Measurements from ENCODE around the gene CARS2.
"Not testable (repeated sequence)": the region's sequence is repeated elsewhere in the genome, so short reads cannot be mapped to it uniquely, and the experiment has no call there.

Gene CARS2

GRCh38 chr13:110713981-110714796 is 8.3 kb upstream of the CARS2 start:
- ATAC-seq (no peak), DNase-seq (peak; percentile 72 to 77)
- H3K4me1 Mint-ChIP-seq, result peaks cover 24% of the 10 kb centered on the region
- H3K9me3 Mint-ChIP-seq, result no peaks in the 10 kb centered on the region
- H3K27ac Mint-ChIP-seq, result peak overlapping the region; percentile 85 to 99
- peak overlapping the region; percentile 98 to 99 for H3K4me3 Mint-ChIP-seq
- no peaks in the 10 kb centered on the region for H3K27me3 Mint-ChIP-seq

DNA sequence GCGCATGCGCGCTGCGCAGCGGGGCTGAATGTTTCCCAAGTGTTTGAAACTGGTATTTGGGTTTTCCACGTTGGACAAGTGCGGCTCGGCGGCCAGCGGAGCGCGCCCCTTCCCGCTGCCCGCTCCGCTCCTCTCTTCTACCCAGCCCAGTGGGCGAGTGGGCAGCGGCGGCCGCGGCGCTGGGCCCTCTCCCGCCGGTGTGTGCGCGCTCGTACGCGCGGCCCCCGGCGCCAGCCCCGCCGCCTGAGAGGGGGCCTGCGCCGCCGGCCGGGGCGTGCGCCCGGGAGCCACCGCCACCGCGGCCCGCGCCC is 7.7 kb upstream of the CARS2 start, which contains the start of gene ING1:
ING1 (plus strand) TSS at position 59 of the 311 bp plus-strand sequence. CDS start 450 bp downstream, outside the sequence.
- H3K27ac Mint-ChIP-seq, result peak within 1 kb of the TSS; percentile 98 to 99
- H3K9me3 Mint-ChIP-seq, result no peaks in the 10 kb centered on the region
- H3K4me3 Mint-ChIP-seq, result peak within 1 kb of the TSS; percentile 98 to 99
- ATAC-seq, result no peak
- no peaks in the 10 kb centered on the region for H3K27me3 Mint-ChIP-seq
- peaks cover 23% of the 10 kb centered on the region for H3K4me1 Mint-ChIP-seq
- no peak for DNase-seq

DNA sequence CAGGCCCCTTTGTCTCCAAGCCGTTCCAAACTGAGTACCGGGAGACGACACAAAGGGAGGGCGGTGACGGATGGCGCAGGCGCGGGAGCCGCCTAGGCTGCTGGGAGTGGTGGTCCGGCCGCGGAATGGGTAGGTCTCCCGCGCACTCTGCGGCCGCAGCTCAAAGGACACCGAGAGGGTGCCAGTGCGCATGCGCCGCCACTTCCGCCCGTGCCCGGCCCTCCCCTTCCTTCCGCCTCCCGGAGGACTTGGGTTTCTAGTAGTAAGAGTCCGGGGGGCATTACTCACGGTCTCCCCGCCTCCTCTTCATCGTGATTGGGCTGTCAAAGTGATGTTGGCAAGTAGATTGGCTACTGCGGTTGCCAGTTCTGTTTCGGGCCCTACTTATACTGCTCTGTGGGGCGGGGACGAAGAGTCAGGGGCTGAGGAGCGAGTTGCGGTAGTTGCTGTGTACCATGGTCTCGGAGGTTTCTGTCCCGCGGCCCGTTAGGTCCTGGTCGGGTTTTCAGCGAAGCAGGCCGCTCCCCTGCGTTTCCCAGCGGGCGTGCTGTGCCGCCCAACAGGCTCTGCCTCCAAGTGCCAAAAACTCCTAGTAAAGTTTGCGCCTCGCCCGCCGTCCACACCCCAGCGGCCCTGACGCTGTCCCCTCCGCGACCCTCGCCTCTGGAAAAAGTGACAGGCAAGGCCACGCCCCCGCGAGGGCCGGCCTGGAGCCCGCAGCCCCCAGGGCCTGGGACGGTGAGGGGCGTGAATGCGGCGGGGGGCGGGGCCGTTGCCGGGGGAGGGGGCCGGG is 7.1 kb upstream of the CARS2 start:
- Mint-ChIP-seq H3K9me3 (no peaks in the 10 kb centered on the region), H3K27ac (peak overlapping the region; percentile 98 to 99), H3K27me3 (no peaks in the 10 kb centered on the region), H3K4me1 (peaks cover 21% of the 10 kb centered on the region), H3K4me3 (peak overlapping the region; percentile 98 to 99)
- ATAC-seq (peak; percentile 69), DNase-seq (peak; percentile 99 to 100)

DNA sequence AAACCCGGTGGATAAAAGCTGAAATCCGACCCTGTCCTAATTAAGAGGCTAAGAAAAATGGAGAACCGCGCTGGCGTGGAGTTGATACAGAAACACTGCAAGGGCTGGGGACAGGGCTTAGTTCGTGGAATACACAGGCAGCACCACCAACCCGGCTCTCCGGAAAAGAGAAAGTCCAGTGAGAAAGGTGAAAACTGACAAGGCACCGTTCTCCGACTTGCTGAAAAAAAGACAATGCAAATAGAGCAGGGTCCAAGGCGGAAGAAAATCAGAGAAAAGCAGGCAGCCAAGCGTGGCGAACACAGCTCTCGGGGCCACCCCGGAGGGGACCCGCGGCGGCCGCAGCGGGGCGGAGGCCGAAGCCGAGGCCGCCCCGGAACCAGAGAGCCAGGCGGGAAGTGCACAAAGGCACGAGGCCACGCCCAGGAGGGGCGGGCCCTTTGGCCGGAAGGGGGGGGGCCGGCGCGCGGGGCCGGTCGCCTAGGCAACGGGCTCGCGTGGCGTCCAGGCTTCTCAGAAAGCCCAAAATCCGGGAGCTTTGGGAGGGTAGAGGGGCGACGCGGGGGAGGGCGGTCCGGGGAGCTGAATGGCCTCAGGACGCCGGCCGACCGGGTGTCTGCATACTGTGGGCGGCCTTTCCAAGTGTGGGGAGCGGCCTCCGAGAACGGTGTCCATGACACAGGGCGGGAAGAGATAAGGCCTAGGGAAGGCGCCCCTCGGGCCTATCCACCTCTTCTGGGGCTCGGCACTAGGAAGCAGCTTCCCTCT is 6.3 kb upstream of the CARS2 start:
- Mint-ChIP-seq H3K4me3 (peak overlapping the region; percentile 98 to 99), H3K4me1 (peaks cover 14% of the 10 kb centered on the region), H3K27ac (peak overlapping the region; percentile 98 to 99), H3K9me3 (no peaks in the 10 kb centered on the region), H3K27me3 (no peaks in the 10 kb centered on the region)
- peak; percentile 34 for ATAC-seq
- peak; percentile 82 to 90 for DNase-seq

- DNase-seq (no peak), ATAC-seq (no peak)
- Mint-ChIP-seq H3K27ac (no peak overlapping the region), H3K27me3 (no peaks in the 10 kb centered on the region), H3K9me3 (no peaks in the 10 kb centered on the region), H3K4me3 (peak overlapping the region; percentile 89 to 93), H3K4me1 (peaks cover 42% of the 10 kb centered on the region)
Observed at GRCh38 chr13:110706570-110707372, 855 bp upstream of the CARS2 start.

DNA sequence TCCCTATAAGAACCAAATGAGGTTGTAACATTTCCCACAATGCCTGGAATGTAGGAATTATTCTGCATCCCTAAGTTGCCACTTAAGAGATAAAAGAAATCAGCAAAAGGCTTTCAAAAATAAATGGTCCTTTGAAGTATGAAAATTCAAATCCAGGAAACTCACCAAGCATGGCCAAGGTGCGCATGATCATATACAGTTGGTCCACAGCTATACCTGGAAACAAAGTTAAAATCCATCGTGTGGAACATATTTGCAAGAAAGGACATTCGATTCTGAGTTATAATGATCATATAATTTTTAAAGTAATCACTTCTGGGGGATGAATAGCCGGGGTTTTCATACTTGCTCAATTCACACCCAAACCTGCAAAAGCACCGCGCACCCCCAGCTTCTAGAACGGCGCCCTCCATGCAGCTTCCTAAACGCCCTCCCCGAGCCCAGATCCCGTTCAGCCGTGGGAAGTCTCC is 525 bp downstream of the CARS2 start:
- Mint-ChIP-seq H3K4me1 (peaks cover 38% of the 10 kb centered on the region), H3K4me3 (peak overlapping the region; percentile 89 to 93), H3K27ac (peak overlapping the region; percentile 90 to 92), H3K27me3 (no peaks in the 10 kb centered on the region), H3K9me3 (no peaks in the 10 kb centered on the region)
- no peak for DNase-seq
- no peak for ATAC-seq

- Mint-ChIP-seq H3K27me3 (no peaks in the 10 kb centered on the region), H3K4me3 (peak overlapping the region; percentile 25 to 40), H3K27ac (peak overlapping the region; percentile 79 to 86), H3K9me3 (no peaks in the 10 kb centered on the region), H3K4me1 (peaks cover 58% of the 10 kb centered on the region)
- DNase-seq, result no peak
- no peak for ATAC-seq
Observed at GRCh38 chr13:110702591-110703526, 3.1 kb downstream of the CARS2 start.

DNA sequence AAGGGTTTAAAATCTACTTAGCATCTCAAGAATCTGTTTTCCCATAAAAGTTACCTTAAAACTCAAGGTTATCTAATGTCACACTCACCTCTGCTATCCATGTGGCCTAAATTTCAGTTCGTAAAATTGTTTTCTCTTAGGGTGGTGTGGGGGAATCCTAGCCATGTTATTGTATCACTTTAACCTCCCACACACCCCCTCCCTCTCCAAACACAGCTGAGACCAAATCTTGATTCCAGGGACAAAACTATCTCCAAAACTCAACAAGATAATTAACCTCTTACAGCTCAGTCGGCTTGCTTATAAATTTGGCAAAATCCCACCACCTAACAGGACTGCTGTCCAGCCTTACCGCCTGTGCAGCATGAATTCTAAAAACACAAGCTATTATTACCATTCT is 3.8 kb downstream of the CARS2 start:
- DNase-seq, result no peak
- Mint-ChIP-seq H3K9me3 (no peaks in the 10 kb centered on the region), H3K4me1 (peaks cover 56% of the 10 kb centered on the region), H3K27ac (peak overlapping the region in 1 of 2 donors; percentile 86), H3K4me3 (no peak overlapping the region), H3K27me3 (no peaks in the 10 kb centered on the region)
- no peak for ATAC-seq

DNA sequence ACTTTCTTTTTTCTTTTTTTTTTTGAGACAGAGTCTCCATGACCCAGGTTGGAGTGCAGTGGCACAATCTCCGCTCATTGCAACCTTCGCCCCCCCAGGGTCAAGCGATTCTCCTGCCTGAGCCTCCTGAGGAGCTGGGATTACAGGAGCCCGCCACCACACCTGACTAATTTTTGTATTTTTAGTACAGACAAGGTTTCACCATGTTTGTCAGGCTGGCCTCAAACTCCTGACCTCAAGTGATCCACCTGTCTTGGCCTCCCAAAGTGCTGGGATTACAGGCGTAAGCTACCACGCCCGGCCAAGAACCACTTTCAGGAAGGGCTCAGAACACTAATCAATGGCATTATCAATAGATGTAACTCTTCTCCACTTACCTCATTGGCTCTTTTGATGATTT is 4.9 kb downstream of the CARS2 start:
- not testable (repeated sequence) for H3K4me3 Mint-ChIP-seq, DNase-seq, H3K9me3 Mint-ChIP-seq, ATAC-seq, H3K27me3 Mint-ChIP-seq, H3K27ac Mint-ChIP-seq
- peaks cover 53% of the 10 kb centered on the region for H3K4me1 Mint-ChIP-seq

DNA sequence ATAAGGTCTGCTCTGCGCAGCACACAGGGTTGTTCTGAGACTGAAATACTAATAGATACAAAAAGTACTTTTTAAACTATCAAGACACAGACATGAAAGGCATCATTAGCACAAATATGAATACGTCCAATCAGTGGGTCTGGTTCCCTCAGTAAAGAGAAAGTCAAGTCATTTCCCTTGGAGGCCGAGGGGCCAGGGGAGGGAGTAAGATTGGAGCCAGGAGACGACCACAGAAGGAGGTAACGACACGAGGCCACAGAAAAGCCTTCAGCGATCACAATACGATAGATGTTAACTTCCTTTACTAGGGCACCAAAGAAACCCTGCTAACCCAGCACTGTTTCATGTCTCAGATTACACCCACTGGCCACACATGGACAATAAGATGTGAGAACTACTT is 5.3 kb downstream of the CARS2 start:
- Mint-ChIP-seq H3K27ac (no peak overlapping the region), H3K9me3 (no peaks in the 10 kb centered on the region), H3K27me3 (no peaks in the 10 kb centered on the region), H3K4me1 (peaks cover 53% of the 10 kb centered on the region), H3K4me3 (no peak overlapping the region)
- ATAC-seq (no peak), DNase-seq (no peak)

GRCh38 chr13:110700186-110700585 is 5.7 kb downstream of the CARS2 start:
- H3K4me3 Mint-ChIP-seq, result no peak overlapping the region
- H3K27me3 Mint-ChIP-seq, result no peaks in the 10 kb centered on the region
- ATAC-seq, result no peak
- peaks cover 53% of the 10 kb centered on the region for H3K4me1 Mint-ChIP-seq
- DNase-seq, result no peak
- no peak overlapping the region for H3K27ac Mint-ChIP-seq
- H3K9me3 Mint-ChIP-seq, result no peaks in the 10 kb centered on the region

- Mint-ChIP-seq H3K4me1 (peaks cover 53% of the 10 kb centered on the region), H3K9me3 (no peaks in the 10 kb centered on the region), H3K4me3 (no peak overlapping the region), H3K27me3 (no peaks in the 10 kb centered on the region), H3K27ac (peak overlapping the region in 1 of 2 donors; percentile 42)
- ATAC-seq, result no peak
- DNase-seq, result no peak
Observed at GRCh38 chr13:110699148-110700145, 6.5 kb downstream of the CARS2 start.

DNA sequence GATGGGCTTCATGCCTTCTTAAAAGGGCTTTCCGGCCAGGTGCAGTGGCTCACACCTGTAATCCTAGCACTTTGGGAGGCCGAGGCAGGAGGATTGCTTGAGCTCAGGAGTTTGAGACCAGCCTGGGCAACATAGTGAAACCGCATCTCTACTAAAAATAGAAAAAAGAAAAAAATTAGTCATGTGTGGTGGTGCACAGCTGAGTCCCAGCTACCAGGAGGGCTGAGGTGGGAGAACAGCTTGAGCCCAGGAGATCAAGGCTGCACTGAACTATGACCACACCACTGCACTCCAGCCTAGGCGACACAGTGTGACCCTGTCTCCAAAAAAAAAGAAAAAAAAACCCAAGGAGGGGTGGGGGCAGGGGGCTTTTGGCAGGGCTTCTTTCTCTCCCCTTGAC is 7.2 kb downstream of the CARS2 start:
- ATAC-seq (no peak), DNase-seq (no peak)
- no peaks in the 10 kb centered on the region for H3K27me3 Mint-ChIP-seq
- H3K27ac Mint-ChIP-seq, result no peak overlapping the region
- no peak overlapping the region for H3K4me3 Mint-ChIP-seq
- H3K9me3 Mint-ChIP-seq, result no peaks in the 10 kb centered on the region
- H3K4me1 Mint-ChIP-seq, result peaks cover 52% of the 10 kb centered on the region

Data from stimulated activated naive CD8-positive, alpha-beta T cell treated with anti-CD3 and anti-CD28 coated beads, Interleukin-15, amount 100 ng/mL, for 72 hours (primary cell).